ENCODE results near the gene STYK1.

STYK1 gene

DNA sequence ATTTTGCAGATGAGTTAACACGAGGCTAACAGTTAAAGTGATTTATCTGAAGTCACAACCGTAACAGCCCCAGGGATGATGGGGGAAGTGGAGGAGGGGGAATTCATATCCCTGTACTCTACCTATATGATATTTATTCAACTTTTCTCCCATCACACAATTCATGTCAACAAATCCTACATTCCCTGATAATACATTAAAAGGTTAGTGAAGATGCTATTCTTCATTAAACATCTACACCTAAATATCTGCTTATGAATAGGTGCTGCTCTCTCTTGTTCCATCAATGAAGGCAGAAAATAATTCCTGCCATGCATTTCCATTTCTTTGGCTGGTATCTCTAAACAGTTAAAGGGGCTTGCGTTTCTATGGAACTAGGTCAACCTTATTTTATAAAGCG, 42.4 kb upstream of the STYK1 start:
- no peaks in the 10 kb centered on the region for H3K9me3 ChIP-seq (ENCODE audit: insufficient read depth, low read length)
- H3F3A ChIP-seq (ENCODE audit: insufficient read depth): no peaks in the 10 kb centered on the region
- TF ChIP-seq EZH2phosphoT487 (conservative IDR thresholded peaks at IDR 0.05; ENCODE audit: low read length): no peak
- TF ChIP-seq, protein P1, sequence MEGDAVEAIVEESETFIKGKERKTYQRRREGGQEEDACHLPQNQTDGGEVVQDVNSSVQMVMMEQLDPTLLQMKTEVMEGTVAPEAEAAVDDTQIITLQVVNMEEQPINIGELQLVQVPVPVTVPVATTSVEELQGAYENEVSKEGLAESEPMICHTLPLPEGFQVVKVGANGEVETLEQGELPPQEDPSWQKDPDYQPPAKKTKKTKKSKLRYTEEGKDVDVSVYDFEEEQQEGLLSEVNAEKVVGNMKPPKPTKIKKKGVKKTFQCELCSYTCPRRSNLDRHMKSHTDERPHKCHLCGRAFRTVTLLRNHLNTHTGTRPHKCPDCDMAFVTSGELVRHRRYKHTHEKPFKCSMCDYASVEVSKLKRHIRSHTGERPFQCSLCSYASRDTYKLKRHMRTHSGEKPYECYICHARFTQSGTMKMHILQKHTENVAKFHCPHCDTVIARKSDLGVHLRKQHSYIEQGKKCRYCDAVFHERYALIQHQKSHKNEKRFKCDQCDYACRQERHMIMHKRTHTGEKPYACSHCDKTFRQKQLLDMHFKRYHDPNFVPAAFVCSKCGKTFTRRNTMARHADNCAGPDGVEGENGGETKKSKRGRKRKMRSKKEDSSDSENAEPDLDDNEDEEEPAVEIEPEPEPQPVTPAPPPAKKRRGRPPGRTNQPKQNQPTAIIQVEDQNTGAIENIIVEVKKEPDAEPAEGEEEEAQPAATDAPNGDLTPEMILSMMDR (IDR thresholded peaks at IDR 0.05; ENCODE audit: insufficient read depth, low read length, poor library complexity, severe bottlenecking): no peak
- H3K4me2 ChIP-seq (ENCODE audit: low read depth, low read length, poor library complexity, severe bottlenecking): no peak overlapping the region
- H2AFZ ChIP-seq (ENCODE audit: low read depth, low read length, severe bottlenecking): no peak overlapping the region
- H3K9ac ChIP-seq (ENCODE audit: low read length): no peak overlapping the region
- no peak overlapping the region for H3K27ac ChIP-seq (ENCODE audit: low read depth, low read length)
- no peaks in the 10 kb centered on the region for H3K36me3 ChIP-seq (ENCODE audit: low read length)
- no peaks in the 10 kb centered on the region for H3K27me3 ChIP-seq (ENCODE audit: low read length)
- no peaks in the 10 kb centered on the region for H4K20me1 ChIP-seq (ENCODE audit: low read depth, low read length)
- no peaks in the 10 kb centered on the region for H3K79me2 ChIP-seq (ENCODE audit: insufficient read depth, low read length)
- no peaks in the 10 kb centered on the region for H3K9me2 ChIP-seq (replicated peaks; ENCODE audit: insufficient read depth, low read length)
- H3K4me3 ChIP-seq (ENCODE audit: insufficient read depth, low read length, poor library complexity, severe bottlenecking): no peak overlapping the region

- H3K27me3 ChIP-seq (ENCODE audit: low read length): no peaks in the 10 kb centered on the region
- no peaks in the 10 kb centered on the region for H3F3A ChIP-seq (ENCODE audit: insufficient read depth)
- no peak overlapping the region for H3K4me2 ChIP-seq (ENCODE audit: low read depth, low read length, poor library complexity, severe bottlenecking)
- H3K9me2 ChIP-seq (replicated peaks; ENCODE audit: insufficient read depth, low read length): no peaks in the 10 kb centered on the region
- H3K79me2 ChIP-seq (ENCODE audit: insufficient read depth, low read length): no peaks in the 10 kb centered on the region
- H2AFZ ChIP-seq (ENCODE audit: low read depth, low read length, severe bottlenecking): no peak overlapping the region
- H3K9me3 ChIP-seq (ENCODE audit: insufficient read depth, low read length): no peaks in the 10 kb centered on the region
- no peak overlapping the region for H3K4me3 ChIP-seq (ENCODE audit: insufficient read depth, low read length, poor library complexity, severe bottlenecking)
- no peaks in the 10 kb centered on the region for H3K36me3 ChIP-seq (ENCODE audit: low read length)
- H3K27ac ChIP-seq (ENCODE audit: low read depth, low read length): no peak overlapping the region
- no peak overlapping the region for H3K9ac ChIP-seq (ENCODE audit: low read length)
- TF ChIP-seq, protein P1 (IDR thresholded peaks at IDR 0.05; ENCODE audit: insufficient read depth, low read length, poor library complexity, severe bottlenecking): no peak
- no peak for TF ChIP-seq EZH2phosphoT487 (conservative IDR thresholded peaks at IDR 0.05; ENCODE audit: low read length)
- no peaks in the 10 kb centered on the region for H4K20me1 ChIP-seq (ENCODE audit: low read depth, low read length)
Observed at GRCh38 chr12:10715491-10715890, 41.6 kb upstream of the STYK1 start.

- Histone ChIP-seq H3K27ac (ENCODE audit: low read depth, low read length) (no peak overlapping the region), H4K20me1 (ENCODE audit: low read depth, low read length) (no peaks in the 10 kb centered on the region), H3K9me2 (replicated peaks; ENCODE audit: insufficient read depth, low read length) (no peaks in the 10 kb centered on the region), H3K36me3 (ENCODE audit: low read length) (no peaks in the 10 kb centered on the region), H3K4me3 (ENCODE audit: insufficient read depth, low read length, poor library complexity, severe bottlenecking) (no peak overlapping the region), H3F3A (ENCODE audit: insufficient read depth) (no peaks in the 10 kb centered on the region), H3K27me3 (ENCODE audit: low read length) (no peaks in the 10 kb centered on the region), H3K9me3 (ENCODE audit: insufficient read depth, low read length) (no peaks in the 10 kb centered on the region), H3K9ac (ENCODE audit: low read length) (no peak overlapping the region), H3K79me2 (ENCODE audit: insufficient read depth, low read length) (no peaks in the 10 kb centered on the region), H3K4me2 (ENCODE audit: low read depth, low read length, poor library complexity, severe bottlenecking) (no peak overlapping the region), H2AFZ (ENCODE audit: low read depth, low read length, severe bottlenecking) (no peak overlapping the region)
- TF ChIP-seq, protein P1 (IDR thresholded peaks at IDR 0.05; ENCODE audit: insufficient read depth, low read length, poor library complexity, severe bottlenecking): no peak
- TF ChIP-seq EZH2phosphoT487 (conservative IDR thresholded peaks at IDR 0.05; ENCODE audit: low read length): no peak
Observed at GRCh38 chr12:10709808-10710207, 36.0 kb upstream of the STYK1 start.
